Activated T-cell treated with anti-CD3 and anti-CD28 coated beads, Interleukin-2, amount 50 U/mL, for 4 hours (primary cell): ENCODE measurements around the gene ZNF275. TPM values are rescaled to one million over a fixed set of nuclear protein-coding genes. Genes with fewer than 3 reads are reported as not detected.
"Not testable (repeated sequence)": the region's sequence is repeated elsewhere in the genome, so short reads cannot be mapped to it uniquely, and the experiment has no call there.

Experiments
- ATAC-seq, 2 donors: fragments of 200-7000 bp; cut with Tn5 transposase; one replicate each; pipeline ENCODE4 v1.10.0; 2021
- DNase-seq: peaks from one replicate; pipeline ENCODE4 v3.0.0-alpha.2; 2020
- H3K27me3 Mint-ChIP-seq: one replicate; pipeline ENCODE4 v1.8.0; 2021; ENCODE audit warnings: low read depth, mixed read lengths
- H3K36me3 Mint-ChIP-seq: one replicate; pipeline ENCODE4 v1.8.0; 2022; ENCODE audit warnings: mixed read lengths; ENCODE audit not compliant: insufficient read depth
- H3K4me1 Mint-ChIP-seq: one replicate; pipeline ENCODE4 v1.8.0; 2021; ENCODE audit warnings: low read depth, mixed read lengths
- H3K4me3 Mint-ChIP-seq: one replicate; pipeline ENCODE4 v1.8.0; 2021; ENCODE audit warnings: mild to moderate bottlenecking, moderate library complexity, mixed read lengths
- H3K9me3 Mint-ChIP-seq: one replicate; pipeline ENCODE4 v1.8.0; 2021; ENCODE audit warnings: mixed read lengths
- total RNA-seq, 3 donors: library from RNA; stranded (reverse); gene quantifications; one replicate each; pipeline ENCODE4 v1.2.1, GENCODE V29; 2021

Gene ZNF275
- total RNA-seq, 3 donors from 2014 or later: 12.1 to 13.8 (median 12.7) TPM

GRCh38 chrX:153307276-153308178 lies 26.4 kb upstream of the ZNF275 start:
- no peaks in the 10 kb centered on the region for H3K9me3 Mint-ChIP-seq
- no peaks in the 10 kb centered on the region for H3K36me3 Mint-ChIP-seq
- H3K27me3 Mint-ChIP-seq: peaks cover 4% of the 10 kb centered on the region
- H3K4me3 Mint-ChIP-seq: no peak overlapping the region
- no peak for DNase-seq
- H3K4me1 Mint-ChIP-seq: no peaks in the 10 kb centered on the region
- no peak for ATAC-seq

- Mint-ChIP-seq H3K27me3 (no peaks in the 10 kb centered on the region), H3K36me3 (no peaks in the 10 kb centered on the region), H3K4me1 (no peaks in the 10 kb centered on the region)
Observed at GRCh38 chrX:153310901-153311300, 23.1 kb upstream of the ZNF275 start.

GRCh38 chrX:153312041-153312440 lies 21.9 kb upstream of the ZNF275 start:
- no peak overlapping the region for H3K4me3 Mint-ChIP-seq
- H3K27me3 Mint-ChIP-seq: no peaks in the 10 kb centered on the region
- H3K4me1 Mint-ChIP-seq: no peaks in the 10 kb centered on the region
- DNase-seq (no peak), ATAC-seq (no peak)
- H3K9me3 Mint-ChIP-seq: no peaks in the 10 kb centered on the region
- H3K36me3 Mint-ChIP-seq: no peaks in the 10 kb centered on the region

More at GRCh38 chrX:153310901-153311300, 23.1 kb upstream of the ZNF275 start:
- ATAC-seq: no peak
- no peak for DNase-seq
- Mint-ChIP-seq H3K9me3 (no peaks in the 10 kb centered on the region), H3K4me3 (no peak overlapping the region)

DNA sequence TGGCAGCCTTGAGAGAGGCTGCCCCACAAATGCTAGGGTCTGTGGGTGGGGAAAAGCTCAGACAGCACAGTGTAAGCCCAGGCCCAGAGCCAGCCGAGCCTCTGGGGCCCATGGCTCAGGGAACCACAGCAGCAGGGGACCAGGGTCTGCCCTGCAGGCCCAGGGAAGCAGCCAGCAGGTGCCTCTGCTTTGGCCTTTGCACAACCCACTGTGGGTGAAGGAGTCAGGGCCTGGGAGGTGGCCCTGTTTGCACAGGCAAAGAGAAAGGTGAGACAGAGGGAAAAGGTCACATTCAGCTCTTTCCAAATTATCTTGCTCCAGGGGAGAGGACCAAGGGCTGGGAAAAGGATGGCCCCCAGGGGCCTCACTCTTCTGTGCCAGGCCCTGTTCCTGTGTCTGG lies 21.1 kb upstream of the ZNF275 start:
- H3K4me1 Mint-ChIP-seq: no peaks in the 10 kb centered on the region
- no peak overlapping the region for H3K4me3 Mint-ChIP-seq
- no peak for DNase-seq
- H3K9me3 Mint-ChIP-seq: no peaks in the 10 kb centered on the region
- no peaks in the 10 kb centered on the region for H3K36me3 Mint-ChIP-seq
- no peak for ATAC-seq
- no peaks in the 10 kb centered on the region for H3K27me3 Mint-ChIP-seq

GRCh38 chrX:153317306-153317705 lies 16.6 kb upstream of the ZNF275 start:
- peaks cover 4% of the 10 kb centered on the region for H3K27me3 Mint-ChIP-seq
- ATAC-seq (no peak), DNase-seq (no peak)
- H3K4me1 Mint-ChIP-seq: no peaks in the 10 kb centered on the region
- H3K4me3 Mint-ChIP-seq: no peak overlapping the region
- H3K36me3 Mint-ChIP-seq: no peaks in the 10 kb centered on the region
- H3K9me3 Mint-ChIP-seq: no peaks in the 10 kb centered on the region

- ATAC-seq (no peak), DNase-seq (no peak)
- Mint-ChIP-seq H3K4me3 (no peak overlapping the region), H3K36me3 (no peaks in the 10 kb centered on the region), H3K27me3 (peaks cover 4% of the 10 kb centered on the region), H3K9me3 (no peaks in the 10 kb centered on the region), H3K4me1 (no peaks in the 10 kb centered on the region)
Observed at GRCh38 chrX:153317996-153318722, 15.8 kb upstream of the ZNF275 start.

DNA sequence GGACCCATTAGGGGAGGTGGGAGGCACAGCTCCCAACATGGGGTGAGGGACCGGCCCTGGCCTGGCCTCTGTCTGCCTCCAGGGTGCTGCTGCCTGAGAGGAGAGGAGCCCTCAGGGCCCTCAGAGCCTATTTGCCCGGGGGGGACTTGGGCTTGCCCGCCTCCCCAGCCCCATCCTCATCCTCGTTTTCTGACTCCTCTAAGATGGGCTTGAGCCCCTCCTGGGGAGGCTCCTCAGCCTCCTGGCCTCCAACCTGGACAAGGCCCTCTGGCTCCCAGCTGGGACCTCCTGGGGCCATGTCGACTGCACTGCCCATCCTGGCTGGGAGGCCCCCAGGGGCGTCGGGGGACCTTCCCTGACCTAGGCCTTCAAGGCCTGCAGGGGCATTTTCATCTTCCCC lies 15.1 kb upstream of the ZNF275 start:
- H3K9me3 Mint-ChIP-seq: no peaks in the 10 kb centered on the region
- H3K4me3 Mint-ChIP-seq: no peak overlapping the region
- ATAC-seq (no peak), DNase-seq (no peak)
- H3K4me1 Mint-ChIP-seq: peaks cover 1% of the 10 kb centered on the region
- no peaks in the 10 kb centered on the region for H3K36me3 Mint-ChIP-seq
- H3K27me3 Mint-ChIP-seq: peaks cover 4% of the 10 kb centered on the region

GRCh38 chrX:153319295-153320046 lies 14.5 kb upstream of the ZNF275 start:
- H3K36me3 Mint-ChIP-seq: no peaks in the 10 kb centered on the region
- peaks cover 4% of the 10 kb centered on the region for H3K27me3 Mint-ChIP-seq
- H3K4me1 Mint-ChIP-seq: peaks cover 7% of the 10 kb centered on the region
- no peak overlapping the region for H3K4me3 Mint-ChIP-seq
- no peaks in the 10 kb centered on the region for H3K9me3 Mint-ChIP-seq
- DNase-seq (no peak), ATAC-seq (no peak)

DNA sequence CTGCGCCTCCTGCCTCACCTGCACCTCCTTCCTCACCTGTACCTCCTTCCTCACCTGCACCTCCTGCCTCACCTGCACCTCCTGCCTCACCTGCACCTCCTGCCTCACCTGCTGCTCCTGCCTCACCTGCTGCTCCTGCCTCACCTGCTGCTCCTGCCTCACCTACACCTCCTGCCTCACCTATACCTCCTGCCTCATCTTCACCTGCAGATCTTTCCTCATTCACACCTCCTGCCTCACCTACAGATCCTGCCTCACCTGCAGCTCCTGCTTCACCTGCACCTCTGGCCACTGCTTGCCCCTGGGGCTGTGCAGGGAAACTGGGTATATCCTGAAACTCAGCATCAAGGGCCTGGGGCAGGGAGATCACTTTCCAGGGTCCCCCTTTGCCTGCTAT lies 13.9 kb upstream of the ZNF275 start:
- not testable (repeated sequence) for DNase-seq, H3K9me3 Mint-ChIP-seq, H3K4me1 Mint-ChIP-seq, H3K4me3 Mint-ChIP-seq, H3K36me3 Mint-ChIP-seq, ATAC-seq, H3K27me3 Mint-ChIP-seq

GRCh38 chrX:153320555-153321184 lies 13.3 kb upstream of the ZNF275 start:
- H3K27me3 Mint-ChIP-seq: peaks cover 7% of the 10 kb centered on the region
- ATAC-seq (no peak), DNase-seq (no peak)
- H3K4me1 Mint-ChIP-seq: peaks cover 7% of the 10 kb centered on the region
- H3K36me3 Mint-ChIP-seq: no peaks in the 10 kb centered on the region
- H3K4me3 Mint-ChIP-seq: no peak overlapping the region
- no peaks in the 10 kb centered on the region for H3K9me3 Mint-ChIP-seq

- Mint-ChIP-seq H3K4me1 (peaks cover 7% of the 10 kb centered on the region), H3K9me3 (no peaks in the 10 kb centered on the region), H3K36me3 (no peaks in the 10 kb centered on the region), H3K4me3 (no peak within 1 kb of the TSS), H3K27me3 (peaks cover 7% of the 10 kb centered on the region)
- no peak for ATAC-seq
- no peak for DNase-seq
Observed at GRCh38 chrX:153321381-153322124, 12.4 kb upstream of the ZNF275 start, which contains the start of gene PNMA6F. Gene PNMA6F (minus strand): TSS chrX:153321767. CDS start chrX:153320674, 1,093 bp downstream.

DNA sequence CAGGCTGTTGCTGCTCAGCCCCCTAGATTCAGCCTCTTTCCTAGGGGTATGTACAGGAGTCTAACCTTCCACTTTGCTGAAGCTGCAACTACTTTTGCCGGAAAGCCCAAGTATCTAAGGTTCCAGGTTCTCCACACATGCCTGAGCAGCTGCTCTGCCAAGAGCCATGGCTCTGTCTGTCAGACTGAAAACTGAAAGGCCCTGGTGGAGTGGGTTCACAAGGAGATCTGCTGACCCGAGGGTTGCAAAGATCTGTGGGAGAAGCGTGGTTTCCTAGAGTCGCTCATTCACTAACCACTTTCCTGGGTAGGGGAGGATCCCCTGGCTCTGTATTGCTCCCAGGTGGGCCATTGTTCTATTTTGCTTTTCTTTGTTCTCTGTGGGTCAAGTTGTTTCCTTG lies 6.4 kb upstream of the ZNF275 start:
- no peaks in the 10 kb centered on the region for H3K36me3 Mint-ChIP-seq
- H3K4me1 Mint-ChIP-seq: peaks cover 7% of the 10 kb centered on the region
- H3K27me3 Mint-ChIP-seq: peaks cover 8% of the 10 kb centered on the region
- no peak overlapping the region for H3K4me3 Mint-ChIP-seq
- H3K9me3 Mint-ChIP-seq: no peaks in the 10 kb centered on the region
- ATAC-seq (no peak), DNase-seq (no peak)

DNA sequence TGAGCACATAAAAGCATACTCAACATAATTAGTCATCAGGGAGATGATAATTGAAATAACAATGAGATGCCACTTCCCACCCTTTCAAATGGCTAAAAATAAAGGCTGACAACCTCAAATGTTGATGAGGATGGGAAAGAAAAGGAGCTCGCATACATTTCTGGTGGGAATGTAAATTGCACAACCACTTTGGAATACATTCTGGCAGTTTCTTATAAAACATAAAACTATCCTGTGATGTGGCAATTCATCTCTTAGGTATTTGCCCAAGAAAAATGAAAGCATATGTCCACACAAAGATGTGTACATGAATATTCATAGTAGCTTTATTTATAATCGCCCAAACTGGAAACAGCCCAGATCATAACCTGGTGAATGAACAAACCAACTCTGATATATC lies 687 bp upstream of the ZNF275 start:
- Mint-ChIP-seq H3K4me1 (peaks cover 35% of the 10 kb centered on the region), H3K9me3 (no peaks in the 10 kb centered on the region), H3K4me3 (peak overlapping the region; percentile 84), H3K27me3 (peaks cover 3% of the 10 kb centered on the region), H3K36me3 (peaks cover 10% of the 10 kb centered on the region)
- ATAC-seq (no peak), DNase-seq (no peak)
